HS-27A (cell line): ENCODE data around the gene NRN1.
"Not testable (repeated sequence)": the region's sequence is repeated elsewhere in the genome, so short reads cannot be mapped to it uniquely, and the experiment has no call there.

Experiments used
- DNase-seq: peaks from one replicate; pipeline ENCODE4 v3.0.0-alpha.2; 2012; ENCODE audit warnings: low read depth, missing footprints

The NRN1 gene

GRCh38 chr6:5981126-5982026 lies 25.3 kb downstream of the NRN1 start:
- DNase-seq = no peak

- no peak for DNase-seq
Measured at GRCh38 chr6:5979650-5980420, 26.9 kb downstream of the NRN1 start.

GRCh38 chr6:5976811-5977210 lies 29.9 kb downstream of the NRN1 start:
- DNase-seq = no peak

GRCh38 chr6:5968817-5969734 lies 37.6 kb downstream of the NRN1 start:
- DNase-seq = peak; percentile 34

GRCh38 chr6:5968036-5968435 lies 38.7 kb downstream of the NRN1 start:
- not testable (repeated sequence) for DNase-seq

GRCh38 chr6:5967594-5967993 lies 39.1 kb downstream of the NRN1 start:
- no peak for DNase-seq

GRCh38 chr6:5962794-5963193 lies 43.9 kb downstream of the NRN1 start:
- DNase-seq = no peak

GRCh38 chr6:5961836-5962235 lies 44.9 kb downstream of the NRN1 start:
- no peak for DNase-seq

GRCh38 chr6:5960456-5960855 lies 46.3 kb downstream of the NRN1 start:
- no peak for DNase-seq

GRCh38 chr6:5958921-5959320 lies 47.8 kb downstream of the NRN1 start:
- DNase-seq = no peak

GRCh38 chr6:5956939-5957338 lies 49.8 kb downstream of the NRN1 start:
- no peak for DNase-seq

GRCh38 chr6:5950361-5950785 lies 56.4 kb downstream of the NRN1 start:
- no peak for DNase-seq
